ENCODE measurements around the gene ZBTB20.

Gene ZBTB20

GRCh38 chr3:114427285-114428043, 719.6 kb downstream of the ZBTB20 start:
- no peak for DNase-seq

GRCh38 chr3:114424337-114424736, 722.8 kb downstream of the ZBTB20 start:
- no peak for DNase-seq

- DNase-seq = no peak
Observed at GRCh38 chr3:114421204-114421603, 725.9 kb downstream of the ZBTB20 start.

GRCh38 chr3:114420072-114420471, 727.0 kb downstream of the ZBTB20 start:
- no peak for DNase-seq

GRCh38 chr3:114418724-114419543, 728.2 kb downstream of the ZBTB20 start:
- DNase-seq = no peak

- no peak for DNase-seq
Observed at GRCh38 chr3:114418107-114418506, 729.0 kb downstream of the ZBTB20 start.

GRCh38 chr3:114417675-114418074, 729.4 kb downstream of the ZBTB20 start:
- no peak for DNase-seq

- no peak for DNase-seq
Observed at GRCh38 chr3:114417265-114417664, 729.8 kb downstream of the ZBTB20 start.

GRCh38 chr3:114411811-114412803, 735.0 kb downstream of the ZBTB20 start:
- DNase-seq = peak; percentile 1 to 11

GRCh38 chr3:114411190-114411668, 735.9 kb downstream of the ZBTB20 start:
- no peak for DNase-seq

- no peak for DNase-seq
Observed at GRCh38 chr3:114408736-114409670, 738.1 kb downstream of the ZBTB20 start.

- DNase-seq = no peak
Observed at GRCh38 chr3:114406922-114407321, 740.2 kb downstream of the ZBTB20 start.

GRCh38 chr3:114406286-114406685, 740.8 kb downstream of the ZBTB20 start:
- no peak for DNase-seq

GRCh38 chr3:114405202-114405990, 741.7 kb downstream of the ZBTB20 start:
- no peak for DNase-seq

- no peak for DNase-seq
Observed at GRCh38 chr3:114404590-114404989, 742.5 kb downstream of the ZBTB20 start.

- DNase-seq = no peak
Observed at GRCh38 chr3:114402838-114403237, 744.2 kb downstream of the ZBTB20 start.

GRCh38 chr3:114401346-114401745, 745.7 kb downstream of the ZBTB20 start:
- no peak for DNase-seq

- no peak for DNase-seq
Observed at GRCh38 chr3:114400371-114400770, 746.7 kb downstream of the ZBTB20 start.

GRCh38 chr3:114394551-114394950, 752.5 kb downstream of the ZBTB20 start:
- no peak for DNase-seq

- no peak for DNase-seq
Observed at GRCh38 chr3:114393367-114394072, 753.6 kb downstream of the ZBTB20 start.
